ENCODE data around the gene USP6NL. TPM values are rescaled to one million over a fixed set of nuclear protein-coding genes. Genes with fewer than 3 reads are reported as not detected.

Gene USP6NL
- total RNA-seq, 1 donor from 2014 or later: 0.70 TPM

DNA sequence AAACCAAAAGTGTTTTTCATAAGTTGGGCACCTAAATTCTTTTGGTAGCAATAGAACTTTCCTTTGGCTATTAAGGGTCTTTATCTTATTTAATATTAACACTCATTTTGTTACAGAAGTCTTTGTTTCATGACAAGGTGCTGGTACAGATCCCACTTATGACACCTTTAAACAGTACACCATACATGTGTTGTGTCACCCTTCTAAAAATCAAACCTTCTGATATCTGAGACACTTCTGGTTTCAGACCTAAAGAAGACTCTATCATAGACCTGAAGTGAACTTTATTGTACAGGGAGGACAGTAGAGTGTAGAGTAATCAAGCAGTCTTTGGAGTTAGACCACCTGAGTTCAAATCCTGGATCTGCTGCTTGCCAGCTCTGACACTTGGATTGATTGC, 5.8 kb upstream of the USP6NL start:
- intact Hi-C loops (cut with micrococcal nuclease): no loop called here

DNA sequence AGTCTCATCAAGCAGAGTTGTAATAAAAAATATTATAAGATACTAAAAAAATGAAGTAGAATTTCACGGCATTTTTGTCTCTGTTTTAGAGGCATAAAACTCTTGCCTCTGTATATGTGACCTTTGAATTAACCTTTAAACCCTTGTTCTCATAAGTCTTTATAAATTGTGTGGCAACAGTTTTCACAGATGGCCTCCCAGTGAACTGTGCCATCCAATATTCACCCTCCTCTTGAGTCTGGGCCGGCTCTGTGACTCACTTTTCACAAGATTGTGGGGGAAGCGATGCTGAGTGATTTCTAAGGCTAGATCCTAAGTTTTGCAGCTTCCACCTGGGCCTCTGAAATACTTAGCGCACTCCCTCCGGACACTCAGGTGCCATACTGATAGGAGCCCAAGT, 4.6 kb upstream of the USP6NL start:
- intact Hi-C loops (cut with micrococcal nuclease): no loop called here

DNA sequence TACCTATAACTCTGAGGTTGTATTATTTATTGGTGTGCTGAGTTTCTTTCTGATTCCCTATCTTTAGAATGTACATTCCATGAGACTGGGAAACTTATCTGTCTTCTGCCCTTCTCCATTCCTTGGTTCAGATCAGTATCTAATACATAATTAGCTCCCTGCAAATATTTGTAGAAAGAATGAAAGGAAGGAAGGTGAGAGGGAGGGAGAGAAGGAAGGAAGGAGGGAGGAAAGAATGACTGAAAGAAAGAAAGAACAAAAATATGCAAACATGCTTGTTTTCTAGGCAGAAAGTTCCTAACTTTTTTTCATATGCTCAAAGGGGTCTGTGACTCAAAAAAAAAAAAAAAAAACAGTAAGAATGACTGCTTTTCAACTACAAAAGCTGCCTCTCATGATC, 3.9 kb upstream of the USP6NL start:
- intact Hi-C loops (cut with micrococcal nuclease): no loop called here

DNA sequence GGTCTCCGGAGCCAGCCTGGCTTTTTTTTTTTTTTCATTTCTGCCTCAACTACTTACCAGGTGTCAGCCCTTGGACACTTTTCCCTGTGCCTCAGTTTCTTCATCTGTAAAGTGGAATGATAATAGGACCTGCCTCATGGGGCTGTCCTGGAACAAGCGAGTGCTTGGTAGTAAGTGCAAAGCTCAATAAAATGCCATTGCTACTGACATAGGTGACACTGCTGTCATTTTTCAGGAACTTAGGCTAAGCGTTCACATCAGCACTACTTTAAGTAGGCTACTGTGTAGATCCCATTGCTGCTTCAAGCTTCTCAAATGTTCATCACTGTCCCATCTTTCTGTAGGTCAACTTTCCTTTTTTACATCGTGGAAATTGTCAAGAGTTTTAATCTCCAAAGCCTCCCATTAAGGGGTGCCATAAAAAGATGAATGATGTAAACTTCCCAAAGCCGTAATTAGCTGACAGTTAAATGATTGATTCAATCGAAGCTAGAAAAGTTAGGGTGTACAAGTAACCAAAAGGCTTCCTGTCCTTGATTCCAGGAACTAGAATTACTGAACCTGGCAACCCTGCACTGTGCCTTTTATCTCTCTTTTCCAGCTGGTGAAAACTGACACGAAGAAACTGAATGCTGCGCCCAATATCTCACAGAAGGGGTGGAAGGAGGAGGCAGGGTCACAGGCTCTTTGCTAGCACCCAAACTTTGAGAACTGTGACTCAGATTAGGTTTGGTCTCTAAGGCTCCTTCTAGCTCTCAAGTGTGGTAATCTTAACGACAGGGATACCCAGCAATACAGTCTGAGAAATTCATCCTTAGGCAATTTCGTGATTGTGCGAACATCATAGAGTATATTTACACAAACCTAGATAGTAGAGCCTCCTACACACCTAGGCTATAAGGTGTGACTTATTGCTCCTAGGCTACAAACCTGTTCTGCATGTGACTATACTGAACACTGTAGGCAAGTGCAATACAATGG, 861 bp upstream of the USP6NL start:
- intact Hi-C loops (cut with micrococcal nuclease): loop anchor here (1.0 kb wide), 1 partner anchor 99 kb away; no protein-coding TSS in a partner anchor

GRCh38 chr10:11610826-11611247, 613 bp downstream of the USP6NL start:
- intact Hi-C loops (cut with micrococcal nuclease): loop anchor here (2.0 kb wide), 1 partner anchor 74 kb away; no protein-coding TSS in a partner anchor

DNA sequence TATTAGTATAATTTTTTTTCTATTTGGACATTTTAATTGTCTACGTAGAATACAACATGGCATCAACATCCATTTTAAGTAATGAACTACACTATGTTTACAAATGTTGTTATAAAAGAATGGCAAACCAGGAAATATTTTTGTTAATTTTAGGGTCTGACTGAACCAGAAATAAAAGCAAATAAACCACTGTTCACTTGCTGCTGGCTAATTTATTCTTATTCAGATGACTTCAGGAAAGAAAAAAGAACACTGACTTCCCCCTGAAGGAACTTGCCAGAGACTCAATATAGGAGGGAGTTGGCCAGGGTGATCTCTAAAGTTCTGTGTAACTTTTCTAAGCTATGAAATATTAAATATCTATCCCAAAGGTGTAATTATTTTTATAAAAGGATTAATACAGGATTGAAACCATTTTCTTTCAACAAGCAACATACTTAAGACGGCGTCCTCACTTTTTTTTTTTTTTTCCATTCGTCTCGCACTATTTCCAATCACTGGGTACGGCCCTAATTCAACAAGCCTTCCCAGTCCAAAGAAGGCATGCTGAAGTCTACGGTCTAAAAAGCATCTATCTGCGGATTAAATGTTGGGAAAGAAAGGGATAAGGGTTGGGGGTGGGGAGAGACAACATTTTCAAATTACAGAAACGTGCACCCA, 1.2 kb downstream of the USP6NL start:
- intact Hi-C loops (cut with micrococcal nuclease): loop anchor here (2.0 kb wide), 1 partner anchor 75 kb away; no protein-coding TSS in a partner anchor

DNA sequence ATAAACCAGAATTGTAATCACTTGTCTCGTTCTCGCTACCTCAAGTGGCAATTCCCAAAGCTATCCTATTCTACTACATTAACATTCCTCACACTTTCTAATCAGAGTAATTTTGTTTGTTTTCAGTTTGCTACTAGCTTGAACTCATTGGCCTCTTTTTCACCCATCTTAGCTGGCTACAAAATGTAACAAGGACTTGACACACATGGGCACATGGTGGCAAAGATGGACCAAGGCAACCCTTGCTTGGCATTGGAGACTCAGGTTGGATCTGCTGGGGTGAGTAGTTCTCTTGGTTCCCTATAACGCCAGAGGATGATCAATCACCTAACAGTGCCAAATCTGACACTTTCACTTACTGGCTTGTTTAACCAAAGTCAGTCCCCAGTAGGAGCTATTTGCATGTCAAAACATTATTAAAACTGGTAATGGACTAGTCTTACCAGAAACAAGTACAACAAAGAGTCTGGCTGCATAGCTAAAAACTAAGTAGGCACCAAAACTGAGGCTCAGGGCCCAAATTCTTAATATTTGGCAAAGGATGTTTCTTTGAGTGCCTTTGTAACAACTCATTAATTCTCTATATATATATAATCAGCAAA, 1.9 kb downstream of the USP6NL start:
- intact Hi-C loops (cut with micrococcal nuclease): loop anchor here (2.0 to 10.0 kb wide), 2 partner anchors 75 to 145 kb away; no protein-coding TSS in a partner anchor

- intact Hi-C loops (cut with micrococcal nuclease): loop anchor here (10.0 kb wide), 1 partner anchor 146 kb away; no protein-coding TSS in a partner anchor
Measured at GRCh38 chr10:11609052-11609451, 2.4 kb downstream of the USP6NL start.

- intact Hi-C loops (cut with micrococcal nuclease): loop anchor here (10.0 kb wide), 1 partner anchor 146 kb away; no protein-coding TSS in a partner anchor
Measured at GRCh38 chr10:11608159-11609013, 3.1 kb downstream of the USP6NL start.

DNA sequence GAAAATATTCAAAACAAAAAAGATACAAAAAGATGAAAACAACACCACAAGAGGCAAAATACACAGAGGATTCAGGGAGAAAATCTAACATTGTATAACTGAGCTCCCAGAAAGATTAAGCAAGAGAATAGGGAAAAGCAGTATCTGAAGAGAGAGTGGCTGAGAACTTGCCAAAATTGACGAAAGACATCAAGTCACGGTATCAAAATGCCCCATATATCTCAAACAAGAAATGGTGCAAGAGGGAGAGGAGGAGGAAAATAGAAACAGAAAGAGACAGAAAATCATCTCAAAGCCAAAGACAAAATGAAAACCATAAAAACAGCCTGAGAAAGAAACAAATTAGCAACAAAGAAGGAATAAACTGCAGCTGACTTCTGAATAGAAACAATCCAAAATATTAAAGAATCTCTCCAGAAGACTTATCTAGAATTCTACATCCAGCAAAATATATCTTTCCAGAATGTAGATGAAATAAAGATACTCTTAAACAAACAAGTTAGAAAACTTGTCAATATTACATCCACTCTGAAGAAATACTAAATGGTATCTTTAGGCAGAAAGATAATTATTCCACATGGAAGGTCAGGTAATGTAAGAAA, 5.5 kb downstream of the USP6NL start:
- intact Hi-C loops (cut with micrococcal nuclease): loop anchor here (10.0 kb wide), 1 partner anchor 149 kb away; no protein-coding TSS in a partner anchor

DNA sequence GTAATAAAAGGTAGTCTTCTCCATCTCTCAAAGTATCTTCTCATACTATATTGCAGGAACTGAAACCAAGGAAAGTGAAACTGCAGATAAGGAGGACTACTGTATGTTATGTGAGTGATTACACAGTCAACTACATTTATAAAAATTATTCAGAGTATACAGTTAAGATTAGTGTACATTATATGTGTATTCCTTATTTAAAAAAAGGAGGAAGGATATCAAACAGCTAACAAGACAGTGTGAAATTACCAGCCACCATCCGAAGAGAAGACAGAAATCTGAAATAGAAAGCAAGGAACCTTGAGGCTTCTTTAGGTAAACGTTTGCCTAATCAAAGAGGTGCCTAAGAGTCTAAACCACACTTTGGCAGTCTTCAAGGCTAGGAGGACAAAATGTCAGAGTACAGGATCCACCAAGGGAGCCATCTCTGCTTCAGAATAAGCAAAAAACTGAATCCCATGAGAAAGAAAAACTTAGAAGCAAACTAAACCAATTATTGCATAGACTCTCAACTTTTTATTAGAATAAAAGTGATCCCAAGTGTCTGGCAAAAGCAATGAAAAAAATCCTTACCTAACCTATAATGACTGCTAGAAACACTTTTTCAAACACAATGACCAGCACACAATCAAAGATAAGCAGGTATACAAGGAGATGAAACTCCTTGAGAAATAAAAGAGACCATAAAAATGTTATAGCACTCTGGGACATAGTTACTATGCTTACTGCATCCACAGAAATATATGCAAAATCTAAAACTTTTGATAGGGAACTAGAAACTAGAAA, 6.4 kb downstream of the USP6NL start:
- intact Hi-C loops (cut with micrococcal nuclease): loop anchor here (10.0 kb wide), 1 partner anchor 150 kb away; no protein-coding TSS in a partner anchor

GRCh38 chr10:11603741-11604140, 7.7 kb downstream of the USP6NL start:
- intact Hi-C loops (cut with micrococcal nuclease): loop anchor here (10.0 kb wide), 1 partner anchor 151 kb away; no protein-coding TSS in a partner anchor

DNA sequence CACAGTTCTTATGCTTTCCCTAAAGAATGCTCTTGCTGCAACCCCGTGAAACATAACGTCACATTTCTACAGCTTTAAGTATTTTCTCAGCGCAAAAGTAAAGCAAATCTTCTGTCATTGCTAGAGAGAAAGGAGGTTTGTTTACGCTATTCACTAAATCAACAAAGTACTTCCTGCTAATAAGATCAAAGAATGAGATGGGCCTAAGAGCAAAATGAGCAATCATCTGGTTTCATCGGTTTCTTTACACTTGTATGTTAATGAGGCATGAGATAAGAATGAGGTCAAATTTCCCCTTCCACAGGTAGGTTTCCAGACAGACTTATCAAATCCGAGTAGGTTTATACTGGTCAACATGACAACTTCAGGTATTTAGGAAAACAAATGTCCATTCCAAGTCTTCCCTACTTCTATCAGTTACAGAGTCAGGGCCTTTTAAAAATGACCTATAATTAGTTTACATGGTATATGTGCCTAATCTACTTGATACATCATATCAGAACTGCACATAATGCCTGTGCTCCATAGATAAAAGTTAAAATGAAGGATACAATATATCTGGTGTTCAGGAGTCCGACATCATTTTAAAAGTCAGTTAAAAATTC, 8.4 kb downstream of the USP6NL start:
- intact Hi-C loops (cut with micrococcal nuclease): loop anchor here (10.0 kb wide), 1 partner anchor 152 kb away; no protein-coding TSS in a partner anchor

GRCh38 chr10:11602358-11602757, 9.1 kb downstream of the USP6NL start:
- intact Hi-C loops (cut with micrococcal nuclease): loop anchor here (10.0 kb wide), 1 partner anchor 152 kb away; no protein-coding TSS in a partner anchor

- intact Hi-C loops (cut with micrococcal nuclease): loop anchor here (10.0 kb wide), 1 partner anchor 153 kb away; no protein-coding TSS in a partner anchor
Measured at GRCh38 chr10:11601670-11602069, 9.8 kb downstream of the USP6NL start.

DNA sequence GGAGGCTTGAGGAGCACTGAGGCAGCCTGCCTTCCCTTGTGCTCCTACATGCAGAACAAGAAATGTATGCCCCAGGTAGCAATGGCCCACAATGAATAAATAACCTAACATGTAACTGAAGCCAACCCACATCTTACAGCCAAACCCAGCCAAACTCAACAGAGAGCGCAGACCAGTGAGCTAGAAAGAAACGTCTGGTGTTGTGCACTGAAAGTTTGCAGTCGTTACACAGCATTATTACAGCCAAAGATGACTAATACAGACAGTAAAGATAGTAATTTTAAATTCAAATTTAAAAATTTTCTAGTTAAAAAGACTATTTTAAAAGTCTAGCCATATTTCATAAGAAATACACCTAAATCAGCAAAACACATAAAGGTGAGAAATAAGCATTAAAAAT, 11.2 kb downstream of the USP6NL start:
- intact Hi-C loops (cut with micrococcal nuclease): loop anchor here (10.0 kb wide), 1 partner anchor 155 kb away; no protein-coding TSS in a partner anchor

DNA sequence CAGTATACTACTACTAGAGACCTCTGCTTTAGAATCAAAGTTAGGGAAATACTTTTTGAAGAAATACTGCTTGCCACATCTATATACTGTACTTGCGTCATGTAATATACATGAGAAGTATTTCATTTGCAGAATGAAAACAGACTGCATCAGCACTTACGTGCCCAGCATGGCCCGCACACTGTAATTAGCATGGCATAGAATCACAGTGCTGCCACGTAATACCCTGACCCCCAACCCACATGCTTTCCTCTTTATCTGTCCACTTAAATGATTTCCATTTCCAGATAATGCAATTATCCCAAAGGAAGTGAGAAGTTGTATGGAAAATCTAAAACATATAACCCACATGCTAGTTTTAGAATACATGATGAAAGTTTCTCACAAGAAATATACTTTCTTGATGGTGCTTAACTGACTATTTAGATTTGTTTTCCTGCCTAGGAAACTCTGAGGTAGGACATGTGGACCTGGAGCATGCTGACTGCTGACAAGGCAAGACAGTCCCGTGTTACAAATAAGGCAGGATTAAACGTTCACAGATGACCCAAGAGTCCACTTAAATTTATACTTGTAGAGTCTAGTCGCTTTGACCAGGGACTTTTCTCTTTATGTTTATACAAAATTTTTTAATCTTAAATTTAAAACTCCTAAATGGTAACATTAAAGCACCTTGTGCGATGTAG, 12.6 kb downstream of the USP6NL start:
- intact Hi-C loops (cut with micrococcal nuclease): no loop called here

- intact Hi-C loops (cut with micrococcal nuclease): no loop called here
Measured at GRCh38 chr10:11597470-11597869, 14.0 kb downstream of the USP6NL start.
